SH-SY5Y (cell line): ENCODE measurements around the gene VPS33B.

Experiments
- GATA2 ChIP-seq: IDR thresholded peaks from 2 replicates; pipeline ENCODE4 v1.6.1; 2011; ENCODE audit warnings: mild to moderate bottlenecking, low read depth, low read length
- GATA3 ChIP-seq: IDR thresholded peaks from 2 replicates; pipeline ENCODE4 v1.6.1; 2011; ENCODE audit warnings: low read depth, mild to moderate bottlenecking, low read length, moderate library complexity

DNA sequence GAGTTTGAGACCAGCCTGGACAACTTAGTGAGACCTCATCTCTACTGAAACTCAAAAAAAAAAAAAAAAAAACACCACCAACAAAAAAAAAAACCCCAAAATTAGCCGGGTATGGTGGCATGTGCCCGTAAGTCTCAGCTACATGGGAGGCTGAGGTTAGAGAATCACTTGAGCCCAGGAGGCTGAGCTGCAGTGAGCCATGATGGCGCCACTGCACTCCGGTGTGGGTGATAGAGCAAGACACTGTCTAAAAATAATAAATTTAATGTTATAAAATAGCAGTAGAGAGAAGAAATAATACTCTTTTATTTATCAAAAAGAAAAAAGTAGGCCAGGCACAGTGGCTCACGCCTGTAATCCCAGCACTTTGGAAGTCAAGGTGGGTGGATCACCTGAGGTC is 50.3 kb downstream of the VPS33B start:
- no peak for TF ChIP-seq GATA2
- no peak for TF ChIP-seq GATA3
